EL (cell line): ENCODE results near the gene MAPK8IP2.

Experiments
- DNase-seq: peaks from one replicate; pipeline ENCODE4 v3.0.0-alpha.2; 2016

Gene MAPK8IP2

GRCh38 chr22:50600538-50600937 is at the start of gene MAPK8IP2:
Gene MAPK8IP2 (plus strand): TSS chr22:50600793. CDS start chr22:50600819, 26 bp downstream.
- DNase-seq = no peak

DNA sequence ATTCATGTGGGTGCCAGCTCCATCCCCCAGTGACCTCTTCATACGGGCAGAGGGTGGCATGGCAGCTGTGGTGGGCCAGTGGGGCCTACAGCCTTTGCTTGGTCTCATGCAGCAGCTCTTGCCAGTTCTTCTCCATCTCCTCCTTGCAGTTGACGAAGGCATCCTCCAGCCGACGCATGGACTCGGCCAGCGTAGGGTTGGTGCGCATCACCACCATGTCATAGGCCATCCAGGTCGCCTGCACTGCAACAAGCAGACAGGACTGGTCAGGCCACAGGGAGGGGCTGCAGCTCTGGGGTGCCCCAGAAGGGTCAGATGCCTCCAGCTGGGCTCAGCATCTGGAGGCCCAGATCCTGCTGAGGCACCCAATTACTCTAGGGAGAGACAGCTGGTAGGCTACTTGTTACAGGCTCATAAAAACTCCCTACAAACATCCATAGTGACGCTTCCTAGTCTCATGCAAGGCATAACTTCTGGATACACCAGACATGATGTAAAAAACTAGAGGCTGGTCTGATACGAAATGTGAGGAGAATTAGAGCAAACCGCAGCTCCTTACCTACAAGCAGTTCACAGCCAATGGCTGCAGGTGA is 49.3 kb upstream of the MAPK8IP2 start:
- DNase-seq = no peak

DNA sequence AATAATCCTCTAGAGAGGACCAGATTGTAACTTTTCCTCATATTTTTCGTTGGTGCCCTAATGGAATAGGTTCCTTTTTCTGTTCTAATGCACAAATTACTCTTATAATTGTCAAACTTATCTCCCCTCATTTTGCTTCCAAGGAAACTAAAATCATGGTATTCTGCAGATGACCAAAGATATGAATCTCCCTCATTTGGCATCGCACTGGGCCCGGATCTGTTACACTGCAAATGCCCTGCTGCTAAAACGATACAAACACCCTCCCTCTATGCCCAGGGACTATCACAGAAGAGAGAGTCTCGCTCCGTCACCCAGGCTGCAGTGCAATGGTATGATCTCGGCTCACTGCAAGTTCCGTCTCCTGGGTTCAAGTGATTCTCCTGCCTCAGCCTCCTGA is 47.3 kb upstream of the MAPK8IP2 start:
- DNase-seq = no peak

DNA sequence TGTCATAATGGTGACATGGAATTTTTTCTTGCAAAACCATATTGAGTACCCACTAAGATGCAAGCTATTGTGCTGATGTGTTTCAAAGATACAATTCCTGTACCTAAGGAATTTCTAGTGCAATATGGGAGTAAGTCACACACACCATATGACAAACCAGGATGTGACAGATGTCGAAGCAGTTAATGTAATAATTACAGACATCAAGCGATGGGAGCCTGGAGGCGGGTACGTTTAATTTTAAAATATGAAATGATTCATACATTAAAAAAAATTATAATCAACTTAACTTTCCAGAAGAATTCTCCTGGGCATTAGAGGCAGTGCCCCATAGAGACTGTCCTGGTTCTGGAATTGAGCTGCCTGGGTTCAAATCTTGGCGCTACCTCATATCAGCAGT is 43.9 kb upstream of the MAPK8IP2 start:
- DNase-seq = no peak

DNA sequence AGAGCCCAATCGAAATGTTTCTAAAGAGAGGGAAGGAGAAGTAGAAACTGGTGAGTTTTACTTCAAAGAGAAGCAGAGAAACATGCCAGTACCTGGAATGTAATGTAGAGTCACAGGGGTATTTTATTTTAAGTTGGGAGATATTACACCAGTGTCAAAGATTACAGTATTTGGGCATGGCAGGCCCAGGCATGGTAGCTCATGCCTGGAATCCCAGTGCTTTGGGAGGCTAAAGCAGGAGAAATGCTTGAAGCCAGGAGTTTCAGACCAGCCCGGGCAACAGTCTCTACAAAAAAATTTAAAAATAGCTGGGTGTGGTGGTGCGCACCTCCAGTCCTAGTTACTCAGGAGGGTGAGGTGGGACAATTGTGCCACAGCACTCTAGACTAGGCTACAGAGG is 40.6 kb upstream of the MAPK8IP2 start:
- no peak for DNase-seq

GRCh38 chr22:50561401-50562358 is 38.9 kb upstream of the MAPK8IP2 start:
- no peak for DNase-seq

- DNase-seq = peak; percentile 94
Measured at GRCh38 chr22:50562523-50563412, 37.8 kb upstream of the MAPK8IP2 start, which contains the start of gene SYCE3. Gene SYCE3 (minus strand): TSS chr22:50562919. CDS start chr22:50556405, 6,514 bp downstream.

GRCh38 chr22:50563413-50564160 is 37.0 kb upstream of the MAPK8IP2 start:
- no peak for DNase-seq

DNA sequence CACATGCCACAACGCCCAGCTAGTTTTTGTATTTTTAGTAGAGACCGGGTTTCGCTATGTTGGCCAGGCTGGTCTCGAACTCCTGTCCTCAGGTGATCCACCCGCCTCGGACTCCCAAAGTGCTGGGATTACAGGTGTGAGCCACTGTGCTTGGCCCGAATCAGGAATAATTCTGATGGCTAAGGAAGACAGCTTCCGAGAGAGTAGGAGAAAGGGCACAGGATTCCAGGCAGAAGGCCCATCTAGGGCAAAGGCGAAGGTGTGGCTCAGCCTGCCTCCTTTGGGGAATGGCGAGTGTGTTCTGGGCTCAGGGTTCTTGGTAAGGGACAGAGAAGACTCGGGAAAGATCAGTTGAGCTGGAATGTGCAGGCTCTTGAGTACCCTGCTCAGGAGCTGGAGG is 36.3 kb upstream of the MAPK8IP2 start:
- no peak for DNase-seq

GRCh38 chr22:50567721-50568252 is 32.8 kb upstream of the MAPK8IP2 start:
- DNase-seq = no peak

DNA sequence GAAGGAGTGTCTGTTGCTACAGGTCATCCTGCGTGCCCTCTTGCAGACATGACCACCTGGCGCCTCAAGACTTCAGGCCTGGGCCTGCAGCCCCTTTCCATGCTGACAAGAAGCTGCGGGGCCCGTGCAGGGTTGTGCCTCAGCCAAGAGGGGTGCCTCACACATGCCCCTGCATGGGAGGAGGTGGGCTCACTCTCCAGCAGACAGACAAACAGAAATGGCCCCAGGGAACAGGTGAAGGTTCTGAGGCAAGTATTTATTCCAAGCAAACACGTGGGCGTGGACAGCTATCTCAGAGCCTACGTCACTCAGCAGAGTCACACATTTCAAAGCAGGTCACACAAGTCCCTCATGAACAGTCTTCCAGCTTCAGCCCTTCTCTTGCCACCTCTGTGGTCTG is 32.0 kb upstream of the MAPK8IP2 start:
- no peak for DNase-seq

- DNase-seq = no peak
Measured at GRCh38 chr22:50569041-50569459, 31.5 kb upstream of the MAPK8IP2 start.

DNA sequence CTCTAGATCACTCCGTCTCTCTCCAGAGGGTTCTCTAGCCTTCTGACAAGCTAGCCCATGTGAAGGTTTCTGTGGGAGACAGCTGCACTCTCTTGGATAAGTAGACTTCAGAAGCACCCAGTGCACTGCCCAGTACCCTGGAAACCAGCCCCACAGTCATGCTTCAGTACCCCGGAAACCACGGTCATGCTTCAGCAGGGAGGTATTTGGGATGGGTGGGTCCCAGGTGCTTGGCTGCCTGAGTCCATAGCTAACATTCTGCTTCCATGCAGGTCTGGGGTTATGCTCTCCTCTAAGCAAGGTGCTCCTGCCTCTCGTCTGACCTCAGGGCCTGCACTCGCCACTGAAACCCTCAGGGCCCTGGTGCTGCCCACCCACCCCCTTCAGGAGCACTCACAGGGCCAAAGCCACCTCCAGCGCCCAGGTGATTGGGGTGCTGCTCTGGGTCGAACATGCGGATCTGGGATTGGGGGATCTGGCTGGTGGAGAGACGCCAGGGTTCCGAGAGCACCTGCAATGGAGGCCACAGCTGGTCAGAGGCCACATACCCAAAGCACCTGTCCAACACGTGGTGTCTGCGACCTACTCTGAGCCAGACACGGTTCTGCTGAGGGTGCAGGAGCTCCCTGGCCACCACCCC is 30.6 kb upstream of the MAPK8IP2 start:
- DNase-seq = no peak

DNA sequence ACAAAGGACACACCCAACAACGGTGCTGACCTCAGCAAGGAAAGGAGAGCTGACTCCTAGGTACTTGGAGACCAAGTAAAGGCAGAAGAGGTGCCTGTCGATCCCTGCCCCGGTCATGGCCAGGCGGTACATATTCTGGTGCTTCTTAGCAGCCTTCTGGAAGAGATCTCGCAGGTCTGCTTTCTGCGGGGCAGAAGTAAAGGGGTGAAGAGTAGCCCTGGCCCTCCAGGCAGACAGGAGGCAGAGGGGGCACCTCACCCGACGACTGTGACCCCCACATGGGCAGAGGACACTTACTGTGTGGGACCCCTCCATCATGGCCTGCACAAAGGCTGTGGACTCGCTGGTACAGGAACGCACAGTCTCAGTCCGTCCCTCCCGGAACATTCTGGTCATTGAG is 29.7 kb upstream of the MAPK8IP2 start:
- DNase-seq = no peak

DNA sequence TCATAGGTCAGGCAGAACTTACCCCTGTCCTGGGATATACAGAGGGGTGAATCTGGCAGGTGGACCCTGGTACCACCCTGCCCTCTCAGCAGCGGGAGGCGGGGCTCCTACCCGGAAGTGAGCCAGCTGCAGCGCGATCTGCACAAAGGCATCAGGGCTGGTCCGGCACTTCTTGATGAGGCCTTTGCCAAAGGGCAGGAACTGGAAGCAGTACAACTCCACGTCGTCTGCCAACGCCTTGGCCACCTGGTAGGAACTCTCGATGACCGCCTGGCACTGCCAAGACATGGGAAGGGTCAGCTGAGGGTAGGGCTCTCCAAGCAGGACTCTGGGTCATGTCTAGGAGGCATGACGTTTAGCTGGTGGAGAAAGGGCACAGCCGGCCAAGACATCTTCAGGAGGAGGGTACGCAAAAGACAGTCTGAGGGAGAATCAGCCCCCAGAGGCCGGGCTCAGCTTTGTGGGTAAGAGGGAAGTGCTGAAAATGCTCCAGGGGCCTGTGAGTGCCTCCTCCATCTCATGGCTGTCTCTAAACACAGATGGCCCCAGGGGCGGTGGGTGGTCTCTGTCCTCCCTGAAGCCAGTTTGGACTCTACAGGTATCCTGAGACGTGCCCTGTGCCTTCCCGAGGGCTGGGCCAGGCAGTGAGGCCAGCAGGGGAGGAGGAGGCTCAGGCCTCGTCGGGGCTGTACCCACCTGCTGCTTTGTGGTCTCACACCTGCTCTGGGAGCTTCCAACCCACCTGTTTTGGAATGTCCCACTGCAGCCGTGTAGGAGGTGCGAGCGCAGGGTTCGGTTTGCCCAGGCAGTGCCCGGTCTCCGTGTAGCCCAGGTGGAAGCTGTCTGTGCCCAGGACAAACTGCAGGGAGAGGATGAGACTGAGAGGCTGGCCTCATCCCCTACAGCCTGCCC is 29.1 kb upstream of the MAPK8IP2 start:
- DNase-seq = no peak

DNA sequence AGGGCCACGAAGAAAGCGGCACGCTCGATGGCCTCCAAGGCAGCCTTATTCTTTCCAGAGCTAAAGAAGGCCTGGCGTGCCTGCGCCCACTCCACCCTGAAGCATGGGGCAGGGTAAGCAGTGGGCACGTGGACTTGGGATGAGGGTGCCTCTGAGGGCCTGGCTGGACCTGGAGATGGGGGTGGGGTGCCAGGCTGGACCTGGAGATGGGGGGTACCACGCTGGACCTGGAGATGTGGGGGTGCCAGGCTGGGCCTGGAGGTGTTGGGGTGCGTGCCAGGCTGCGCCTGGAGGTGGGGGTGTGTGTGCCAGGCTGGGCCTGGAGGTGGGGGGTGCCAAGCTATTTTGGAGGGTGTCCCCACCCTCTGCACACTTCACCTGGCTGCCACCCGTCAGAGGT is 27.6 kb upstream of the MAPK8IP2 start:
- DNase-seq = no peak

DNA sequence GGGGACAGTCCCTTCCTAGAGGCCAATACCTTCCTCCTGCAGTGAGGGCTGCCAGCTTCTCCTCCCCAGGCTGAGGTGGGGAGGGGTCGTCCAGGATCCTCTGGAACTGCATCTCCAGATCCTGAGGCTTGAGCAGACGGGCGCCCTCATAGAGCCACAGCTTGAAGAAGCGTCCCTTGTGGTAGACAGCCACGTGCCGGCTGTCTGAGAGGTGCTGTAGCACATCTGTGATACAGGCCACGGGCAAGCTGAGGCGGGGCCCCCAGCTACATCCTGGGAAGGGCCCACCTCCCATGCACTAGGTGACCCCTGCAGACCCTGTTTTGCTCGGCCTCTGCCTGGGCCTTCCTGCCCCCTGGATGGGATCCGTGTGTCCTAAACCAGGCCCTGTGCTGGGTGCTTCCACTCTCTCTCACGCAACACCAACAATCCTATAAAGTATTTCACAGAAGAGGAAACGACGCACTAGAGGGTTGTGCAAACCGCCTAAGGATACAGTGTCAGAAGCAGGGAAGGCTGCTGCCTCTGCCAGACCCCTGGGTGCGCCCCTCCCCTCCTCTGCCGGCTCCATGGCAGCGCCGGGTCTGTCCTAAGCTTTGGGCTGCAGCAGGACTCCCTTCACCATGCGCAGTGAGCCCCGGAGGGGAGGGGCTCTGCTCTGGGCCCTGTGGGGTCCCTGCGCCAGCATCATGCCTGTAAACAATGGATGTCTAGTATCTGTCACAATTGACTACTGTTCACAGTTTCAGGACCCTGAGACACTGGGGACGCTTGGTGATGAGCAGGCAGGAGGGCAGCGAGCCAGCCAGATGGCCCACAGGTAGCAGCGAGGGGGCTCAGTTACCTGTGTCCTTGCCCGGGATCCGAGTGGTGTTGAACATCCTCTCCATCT is 26.9 kb upstream of the MAPK8IP2 start:
- no peak for DNase-seq

DNA sequence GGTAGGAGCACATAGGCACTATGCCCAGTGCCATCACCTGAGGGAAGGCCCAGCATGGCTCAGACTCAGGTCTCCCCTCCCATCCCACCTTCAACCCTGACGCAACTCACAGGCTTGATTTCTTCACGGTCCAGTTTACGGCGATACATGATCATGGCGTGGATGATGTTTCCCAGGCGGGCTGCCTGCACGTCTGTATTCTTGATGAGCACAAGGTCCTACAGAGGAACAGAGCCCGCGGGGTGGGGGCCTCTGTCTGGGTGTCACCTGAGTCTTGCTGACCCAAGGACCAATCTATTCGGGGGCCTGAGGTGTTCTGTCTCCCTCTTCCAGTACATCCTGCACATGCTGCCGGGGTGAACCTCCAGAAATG is 26.2 kb upstream of the MAPK8IP2 start:
- no peak for DNase-seq

- DNase-seq = no peak
Measured at GRCh38 chr22:50575426-50575941, 25.1 kb upstream of the MAPK8IP2 start.
